KMS-11 (cell line): ENCODE measurements around the gene RLF.

Experiments used
- H2AFZ ChIP-seq: fragments of 200-600 bp; sonication (generic); 2 replicates; pipeline ENCODE4 v1.6.1; 2016; ENCODE audit warnings: antibody characterized with exemption, mixed run types, low read depth
- H3K27ac ChIP-seq: fragments of 200-600 bp; sonication (generic); 2 replicates; pipeline ENCODE4 v1.6.1; 2016; ENCODE audit warnings: mild to moderate bottlenecking, mixed run types
- H3K27me3 ChIP-seq: fragments of 200-600 bp; sonication (generic); 2 replicates; pipeline ENCODE4 v1.6.1; 2017; ENCODE audit warnings: mild to moderate bottlenecking, low read depth, mixed run types, moderate library complexity; ENCODE audit not compliant: insufficient read depth
- H3K36me3 ChIP-seq: fragments of 200-600 bp; sonication (generic); 2 replicates; pipeline ENCODE4 v1.6.1; 2017; ENCODE audit warnings: mild to moderate bottlenecking, mixed run types; ENCODE audit not compliant: insufficient read depth
- H3K4me1 ChIP-seq: fragments of 200-600 bp; sonication (generic); 2 replicates; pipeline ENCODE4 v1.6.1; 2016; ENCODE audit warnings: mild to moderate bottlenecking, low read depth, mixed run types; ENCODE audit not compliant: poor library complexity, severe bottlenecking
- H3K4me2 ChIP-seq: fragments of 200-600 bp; sonication (generic); 2 replicates; pipeline ENCODE4 v1.7.0; 2016; ENCODE audit warnings: mild to moderate bottlenecking, mixed run types
- H3K4me3 ChIP-seq: fragments of 200-600 bp; sonication (generic); IDR thresholded peaks from 2 replicates; pipeline ENCODE4 v1.6.1; 2017; ENCODE audit warnings: low read depth, low read length, mixed read lengths; ENCODE audit not compliant: insufficient read depth
- H3K79me2 ChIP-seq: fragments of 200-600 bp; sonication (generic); 2 replicates; pipeline ENCODE4 v1.6.1; 2016; ENCODE audit warnings: low read depth, mixed run types; ENCODE audit not compliant: insufficient read depth
- H3K9ac ChIP-seq: fragments of 200-600 bp; sonication (generic); 2 replicates; pipeline ENCODE4 v1.6.1; 2016; ENCODE audit warnings: mild to moderate bottlenecking, mixed run types
- H4K20me1 ChIP-seq: fragments of 200-600 bp; sonication (generic); 2 replicates; pipeline ENCODE4 v1.6.1; 2016; ENCODE audit warnings: mild to moderate bottlenecking, mixed run types; ENCODE audit not compliant: insufficient read depth
- TF ChIP-seq, protein P1 (sequence below): fragments of 200-600 bp; sonication (generic); conservative IDR thresholded peaks from 2 replicates; pipeline ENCODE4 v1.6.1; 2017; ENCODE audit warnings: low read depth, mild to moderate bottlenecking, antibody characterized with exemption, low read length, moderate library complexity, mixed read lengths

RLF gene

DNA sequence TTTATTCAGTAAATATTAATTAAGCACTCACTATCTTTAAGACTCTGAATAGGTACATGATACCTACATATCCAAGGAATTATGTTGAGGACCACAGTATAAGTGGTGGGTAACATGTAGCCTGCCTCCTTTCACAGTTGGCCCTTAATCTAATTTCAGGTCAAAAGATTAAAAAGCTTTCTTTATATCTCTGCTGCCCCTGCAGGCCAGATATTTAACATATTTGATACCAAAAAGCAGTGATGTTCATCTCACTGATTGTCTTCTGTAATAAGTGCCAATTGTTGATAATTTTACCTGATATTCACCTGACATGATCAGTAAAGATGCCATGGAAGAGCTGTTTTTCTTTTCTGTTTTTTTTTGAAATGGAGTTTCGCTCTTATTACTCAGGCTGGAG is 36.5 kb downstream of the RLF start:
- peaks cover 5% of the 10 kb centered on the region; the same call in 1 of the 2 replicates for H3K79me2 ChIP-seq
- no peak overlapping the region for H3K9ac ChIP-seq
- H3K27me3 ChIP-seq: no peaks in the 10 kb centered on the region
- no peak overlapping the region for H2AFZ ChIP-seq
- TF ChIP-seq, protein P1, sequence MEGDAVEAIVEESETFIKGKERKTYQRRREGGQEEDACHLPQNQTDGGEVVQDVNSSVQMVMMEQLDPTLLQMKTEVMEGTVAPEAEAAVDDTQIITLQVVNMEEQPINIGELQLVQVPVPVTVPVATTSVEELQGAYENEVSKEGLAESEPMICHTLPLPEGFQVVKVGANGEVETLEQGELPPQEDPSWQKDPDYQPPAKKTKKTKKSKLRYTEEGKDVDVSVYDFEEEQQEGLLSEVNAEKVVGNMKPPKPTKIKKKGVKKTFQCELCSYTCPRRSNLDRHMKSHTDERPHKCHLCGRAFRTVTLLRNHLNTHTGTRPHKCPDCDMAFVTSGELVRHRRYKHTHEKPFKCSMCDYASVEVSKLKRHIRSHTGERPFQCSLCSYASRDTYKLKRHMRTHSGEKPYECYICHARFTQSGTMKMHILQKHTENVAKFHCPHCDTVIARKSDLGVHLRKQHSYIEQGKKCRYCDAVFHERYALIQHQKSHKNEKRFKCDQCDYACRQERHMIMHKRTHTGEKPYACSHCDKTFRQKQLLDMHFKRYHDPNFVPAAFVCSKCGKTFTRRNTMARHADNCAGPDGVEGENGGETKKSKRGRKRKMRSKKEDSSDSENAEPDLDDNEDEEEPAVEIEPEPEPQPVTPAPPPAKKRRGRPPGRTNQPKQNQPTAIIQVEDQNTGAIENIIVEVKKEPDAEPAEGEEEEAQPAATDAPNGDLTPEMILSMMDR: no peak; the same call in 1 of the 2 replicates
- H3K4me1 ChIP-seq: no peaks in the 10 kb centered on the region
- no peaks in the 10 kb centered on the region for H4K20me1 ChIP-seq
- H3K4me2 ChIP-seq: no peak overlapping the region
- no peak overlapping the region for H3K4me3 ChIP-seq
- no peaks in the 10 kb centered on the region for H3K36me3 ChIP-seq
- no peak overlapping the region for H3K27ac ChIP-seq

DNA sequence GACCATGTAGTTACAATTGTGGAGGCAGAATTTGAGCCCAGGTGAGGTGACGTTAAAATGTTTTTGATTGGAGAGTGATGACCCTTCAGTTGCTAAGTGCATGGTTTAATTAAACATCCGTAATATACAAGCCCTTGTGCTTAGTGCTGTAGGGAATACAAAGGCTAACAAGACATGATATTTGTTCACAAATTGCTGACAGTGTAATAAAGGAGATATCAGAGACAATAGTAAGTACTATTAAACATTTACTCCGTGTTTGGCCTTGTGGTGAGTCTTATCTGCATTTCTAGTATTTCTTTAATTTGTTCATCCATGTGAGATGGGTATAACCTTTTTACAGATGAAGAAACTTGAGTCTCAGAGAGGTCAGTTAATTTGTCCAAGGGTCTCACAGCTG is 37.9 kb downstream of the RLF start:
- no peak overlapping the region for H2AFZ ChIP-seq
- H4K20me1 ChIP-seq: no peaks in the 10 kb centered on the region
- TF ChIP-seq, protein P1: no peak
- no peak overlapping the region for H3K9ac ChIP-seq
- H3K4me1 ChIP-seq: no peaks in the 10 kb centered on the region
- H3K4me3 ChIP-seq: no peak overlapping the region
- no peak overlapping the region for H3K27ac ChIP-seq
- no peaks in the 10 kb centered on the region for H3K27me3 ChIP-seq
- peaks cover 5% of the 10 kb centered on the region; the same call in 1 of the 2 replicates for H3K79me2 ChIP-seq
- H3K4me2 ChIP-seq: no peak overlapping the region
- no peaks in the 10 kb centered on the region for H3K36me3 ChIP-seq

DNA sequence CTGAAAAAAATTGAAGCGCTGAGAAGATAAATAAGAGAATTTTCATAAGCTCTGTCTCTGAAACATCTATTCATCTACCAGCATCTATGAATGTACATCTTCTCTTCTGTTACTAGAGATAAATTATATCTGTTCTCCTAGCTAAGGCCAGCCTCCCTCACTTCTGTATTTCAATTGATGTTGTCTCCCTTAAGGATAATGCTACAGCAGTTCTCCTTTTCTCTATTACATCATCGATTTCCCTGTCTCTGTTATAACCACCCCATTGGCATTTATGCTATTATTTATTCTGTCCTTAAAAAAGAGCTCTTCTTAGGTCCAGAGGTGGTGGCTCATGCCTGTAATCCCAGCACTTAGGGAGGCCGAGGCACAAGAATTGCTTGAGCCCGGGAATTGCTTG is 43.7 kb downstream of the RLF start:
- no peaks in the 10 kb centered on the region for H4K20me1 ChIP-seq
- peaks cover 8% of the 10 kb centered on the region; the same call in 1 of the 2 replicates for H3K36me3 ChIP-seq
- no peaks in the 10 kb centered on the region for H3K27me3 ChIP-seq
- no peak overlapping the region for H3K9ac ChIP-seq
- H3K4me2 ChIP-seq: no peak overlapping the region
- no peak overlapping the region for H3K4me3 ChIP-seq
- TF ChIP-seq, protein P1: no peak
- peaks cover 5% of the 10 kb centered on the region; the same call in 1 of the 2 replicates for H3K79me2 ChIP-seq
- H3K4me1 ChIP-seq: no peaks in the 10 kb centered on the region
- H3K27ac ChIP-seq: no peak overlapping the region
- H2AFZ ChIP-seq: no peak overlapping the region

DNA sequence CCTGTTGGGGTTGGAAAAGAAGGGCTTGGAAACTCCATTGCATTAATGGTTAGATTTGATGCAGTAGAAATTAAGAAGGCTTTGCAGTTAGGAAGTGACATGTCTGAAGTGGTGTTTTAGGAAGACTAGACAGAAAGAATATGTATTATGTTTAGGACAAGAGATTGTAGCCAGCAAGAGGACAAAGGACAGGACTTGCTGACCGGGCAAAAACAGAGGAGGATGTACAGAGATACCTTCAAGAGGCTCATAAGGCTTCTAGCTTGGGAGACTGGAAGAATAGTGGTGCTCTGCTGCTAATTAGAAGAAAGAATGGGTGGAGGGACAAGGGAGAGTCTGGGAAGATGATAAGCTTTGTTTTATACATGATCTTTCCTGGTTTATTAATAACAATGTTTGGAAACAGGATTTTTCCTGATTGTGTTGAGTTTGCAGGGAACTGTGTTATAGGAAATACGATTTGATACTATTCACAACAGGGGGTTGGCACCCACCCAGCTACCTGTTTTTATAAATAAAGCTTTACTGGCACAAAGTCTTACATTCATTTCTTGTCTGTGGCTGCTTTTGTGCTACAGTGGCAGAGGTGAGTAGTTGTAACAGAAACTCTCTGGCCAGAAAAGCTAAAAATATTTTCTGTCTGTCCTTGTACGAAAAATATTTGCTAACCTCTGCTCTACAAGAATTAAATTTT is 49.5 kb downstream of the RLF start:
- H4K20me1 ChIP-seq: no peaks in the 10 kb centered on the region
- H3K4me3 ChIP-seq: no peak overlapping the region
- no peak overlapping the region for H3K4me2 ChIP-seq
- no peaks in the 10 kb centered on the region for H3K27me3 ChIP-seq
- no peak overlapping the region for H3K27ac ChIP-seq
- H3K79me2 ChIP-seq: no peaks in the 10 kb centered on the region
- H2AFZ ChIP-seq: no peak overlapping the region
- H3K36me3 ChIP-seq: peaks cover 8% of the 10 kb centered on the region; the same call in 1 of the 2 replicates
- no peak overlapping the region for H3K9ac ChIP-seq
- TF ChIP-seq, protein P1: no peak
- H3K4me1 ChIP-seq: peaks cover 4% of the 10 kb centered on the region
